ENCODE data around the gene CHRNA5.

Gene CHRNA5

DNA sequence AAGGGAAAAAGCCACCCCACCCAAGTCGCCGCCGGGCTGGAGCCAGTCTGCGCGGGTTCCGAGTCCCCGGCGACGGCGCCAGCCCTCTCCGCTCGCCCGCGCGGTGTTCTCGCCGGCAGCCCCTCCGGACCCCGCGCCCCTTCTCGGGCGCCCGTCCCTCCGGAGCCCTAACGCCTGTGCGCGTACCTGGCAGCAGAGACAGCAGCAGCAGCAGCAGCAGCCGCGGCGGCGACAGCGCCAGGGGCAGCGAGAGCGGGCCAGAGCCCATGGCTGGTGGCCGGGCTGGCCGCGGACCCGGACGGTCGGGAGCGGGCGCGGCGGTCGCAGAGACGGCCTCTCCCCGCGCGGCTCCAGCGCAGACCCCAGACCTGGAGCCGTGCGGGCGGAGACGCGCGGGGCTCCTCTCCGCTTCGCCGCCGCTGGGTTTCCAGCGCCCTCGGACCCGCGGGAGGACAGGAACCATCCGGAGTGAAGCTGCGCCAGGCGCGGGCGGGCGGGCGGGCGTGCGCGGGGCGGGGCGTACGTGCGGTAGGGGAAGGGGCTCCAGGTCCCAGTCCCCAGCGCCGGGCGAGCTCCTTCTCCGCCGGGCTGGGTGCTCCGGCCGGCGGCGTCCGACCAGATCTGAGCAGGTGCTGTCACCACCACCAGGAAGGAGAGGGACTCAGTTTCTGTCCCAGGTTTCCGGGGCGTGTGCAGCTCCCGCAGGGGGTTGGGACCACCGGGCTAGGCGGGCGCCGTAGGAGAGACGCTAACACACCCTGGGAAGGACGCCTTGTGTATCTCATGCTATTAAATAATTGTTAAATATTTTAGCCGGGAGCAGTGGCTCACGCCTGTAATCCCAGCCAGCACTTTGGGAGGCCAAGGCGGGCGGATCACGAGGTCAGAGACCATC lies 55.5 kb downstream of the CHRNA5 start, which contains the start of gene CHRNA3:
TSS of gene CHRNA3 (minus strand) at position 470 of the 895 bp plus-strand sequence. CDS start at position 268, 202 bp downstream.
- DNase-seq = no peak

DNA sequence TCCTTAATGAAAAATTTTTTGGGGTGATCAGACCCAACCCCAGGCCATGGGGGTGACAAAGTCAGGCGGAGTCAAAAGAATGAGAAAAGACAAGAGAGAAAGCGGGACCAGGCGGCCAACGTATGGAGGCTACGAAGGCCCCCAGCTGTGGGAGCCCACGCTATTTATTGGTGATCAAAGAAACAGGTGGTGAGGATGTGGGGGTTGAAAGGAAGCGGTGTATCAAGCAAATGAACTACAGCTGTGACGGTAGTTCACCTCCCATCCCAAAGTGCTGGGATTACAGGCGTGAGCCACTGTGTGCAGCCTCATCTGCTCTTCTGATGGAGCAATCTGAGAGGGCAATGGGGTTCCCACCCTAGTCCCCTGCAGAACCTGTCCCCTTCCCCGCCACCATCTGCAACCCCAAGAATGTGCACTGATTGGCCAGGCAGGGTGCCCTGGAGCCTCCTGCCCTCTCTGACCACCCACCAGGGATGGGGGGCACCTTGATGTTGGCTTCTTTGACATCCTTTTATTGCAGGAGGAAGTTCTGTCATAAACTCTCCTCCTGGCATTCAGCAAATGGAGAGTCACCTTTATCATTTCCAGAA lies 56.6 kb downstream of the CHRNA5 start:
- no peak for DNase-seq

DNA sequence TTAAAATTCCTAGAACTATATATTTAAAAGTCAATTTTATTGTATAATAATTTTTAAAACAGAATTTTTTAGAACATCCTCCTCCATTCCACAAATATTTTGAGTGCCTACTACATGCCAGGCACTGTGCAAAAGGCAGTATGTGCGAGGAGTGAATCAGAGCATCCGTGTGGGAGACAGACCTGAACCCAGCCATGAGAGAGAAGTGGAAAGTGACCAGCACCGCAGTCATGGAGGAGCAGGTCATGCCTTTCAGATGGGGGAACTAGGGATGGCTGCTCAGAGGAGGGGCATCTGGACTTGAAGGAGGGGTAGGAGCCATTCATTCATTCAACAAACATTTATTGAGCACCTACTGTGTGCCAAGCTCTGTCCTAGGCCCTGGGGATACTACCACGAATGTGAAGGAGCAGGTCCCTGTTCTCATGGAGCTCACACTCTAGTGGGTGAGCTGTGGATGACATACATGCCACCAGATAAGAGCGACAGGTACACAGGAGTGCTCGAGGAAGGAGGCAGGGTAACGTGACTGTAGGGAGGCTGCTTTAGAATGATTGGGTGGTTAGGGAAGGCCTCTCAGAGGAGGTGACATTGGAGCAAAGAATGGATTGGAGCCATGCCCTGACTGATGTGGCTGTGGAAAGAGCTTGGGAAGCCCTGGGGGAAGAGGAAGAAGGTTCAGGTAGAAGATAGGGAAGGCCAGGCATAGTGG lies 58.6 kb downstream of the CHRNA5 start:
- no peak for DNase-seq

DNA sequence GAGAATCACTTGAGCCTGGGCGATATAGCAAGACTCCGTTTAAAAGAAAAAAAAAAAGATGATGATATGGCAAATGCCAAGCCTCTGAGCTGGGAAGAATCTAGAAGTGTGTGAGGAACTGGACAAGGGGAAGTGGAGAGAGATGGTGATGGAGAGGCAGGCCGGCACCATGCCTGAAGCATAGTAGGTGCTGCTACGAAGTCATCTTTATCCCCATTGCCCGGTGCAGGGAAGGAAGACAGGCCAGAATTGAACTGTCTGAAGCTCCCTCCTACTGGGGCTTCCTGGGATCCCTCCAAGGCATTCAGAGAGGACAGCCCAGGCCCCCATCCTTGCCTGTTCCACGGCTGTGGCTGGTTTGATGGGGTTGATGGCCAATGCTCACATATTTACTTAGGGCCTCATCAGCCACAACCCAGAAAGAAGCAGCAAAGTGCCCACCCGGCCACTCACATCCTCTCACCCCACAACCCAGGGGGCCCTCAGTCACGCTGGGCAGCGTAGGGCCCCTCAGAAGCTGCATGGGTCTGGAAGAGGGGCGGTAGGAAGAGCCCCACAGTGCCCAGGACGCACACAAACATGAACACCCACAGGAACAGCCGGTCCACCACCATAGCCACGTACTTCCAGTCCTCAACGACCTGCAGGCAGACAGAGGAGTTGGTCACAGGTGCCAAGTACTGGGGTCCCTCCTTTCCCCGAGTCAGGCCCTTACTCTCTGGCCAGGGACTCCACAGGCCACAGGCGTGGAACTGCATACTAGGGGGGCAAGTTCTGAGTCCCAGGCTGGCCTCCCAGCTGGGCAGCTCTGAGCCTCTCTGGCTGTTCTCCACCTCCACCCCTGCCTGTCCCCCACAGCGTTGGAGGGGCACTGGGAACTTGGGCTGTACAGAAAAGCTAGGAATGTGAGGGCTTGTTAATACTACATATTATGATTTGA lies 59.6 kb downstream of the CHRNA5 start:
- DNase-seq = no peak

DNA sequence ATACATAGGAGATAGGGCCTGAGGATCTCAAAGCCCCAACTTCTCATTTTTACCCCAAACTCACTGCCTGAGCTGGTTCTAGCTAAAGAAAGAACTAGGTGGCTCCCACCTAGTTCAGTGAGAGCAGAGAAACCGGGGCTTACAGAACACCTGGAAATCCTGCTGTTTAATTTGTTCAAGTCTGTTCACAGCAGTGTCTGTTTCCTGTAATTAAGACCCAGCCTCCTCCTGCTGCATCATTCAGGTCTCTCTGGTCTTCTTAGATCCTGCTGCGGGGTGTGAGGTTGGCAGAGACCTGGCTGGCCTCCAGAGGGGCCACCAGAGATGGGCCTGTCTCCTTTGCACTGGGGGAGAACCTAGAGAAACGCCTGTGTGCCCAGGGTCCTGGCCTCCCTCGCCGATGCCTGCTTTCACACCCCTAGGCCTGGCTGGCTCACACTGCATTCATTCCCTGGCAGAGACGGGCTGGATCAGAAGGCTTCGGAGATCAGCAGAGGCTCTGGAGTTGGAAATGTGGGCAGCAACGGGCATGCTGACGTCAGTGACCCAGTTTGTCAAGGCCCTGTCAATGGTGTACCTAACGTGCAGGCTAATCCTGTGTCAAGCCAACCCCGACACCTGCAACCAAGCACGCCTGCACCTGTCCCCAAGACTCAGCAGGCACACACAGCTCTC lies 60.4 kb downstream of the CHRNA5 start:
- no peak for DNase-seq

DNA sequence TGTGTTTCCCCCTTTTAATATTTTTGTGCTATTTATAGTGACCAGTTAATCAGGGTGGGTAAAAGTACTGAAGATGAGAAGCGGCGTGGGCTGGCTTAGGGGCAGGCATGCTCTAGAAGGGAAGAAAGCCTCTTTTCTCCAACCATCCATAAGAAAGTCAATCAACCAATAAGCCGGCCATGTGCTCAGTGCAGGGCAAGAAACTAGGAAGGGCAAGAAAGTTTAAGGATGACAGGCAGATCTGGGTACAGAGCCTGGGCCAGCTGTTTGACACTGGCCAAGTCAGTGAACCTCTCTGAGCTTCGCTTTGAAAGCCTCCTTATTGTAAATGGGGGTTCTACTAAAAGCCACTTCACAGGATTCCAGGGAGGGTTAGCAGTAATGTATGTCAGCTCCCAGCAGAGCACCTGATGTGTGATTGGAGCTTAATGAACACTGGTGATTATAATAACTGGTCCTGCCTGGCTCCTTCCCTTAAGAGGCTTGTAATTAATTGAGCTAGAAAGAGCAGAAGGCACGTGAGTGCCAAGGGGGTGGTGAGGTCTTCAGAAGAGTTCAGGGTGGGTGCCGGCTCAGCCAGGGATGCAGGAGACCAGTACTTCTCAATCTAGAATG lies 61.2 kb downstream of the CHRNA5 start:
- peak; percentile 47 for DNase-seq

DNA sequence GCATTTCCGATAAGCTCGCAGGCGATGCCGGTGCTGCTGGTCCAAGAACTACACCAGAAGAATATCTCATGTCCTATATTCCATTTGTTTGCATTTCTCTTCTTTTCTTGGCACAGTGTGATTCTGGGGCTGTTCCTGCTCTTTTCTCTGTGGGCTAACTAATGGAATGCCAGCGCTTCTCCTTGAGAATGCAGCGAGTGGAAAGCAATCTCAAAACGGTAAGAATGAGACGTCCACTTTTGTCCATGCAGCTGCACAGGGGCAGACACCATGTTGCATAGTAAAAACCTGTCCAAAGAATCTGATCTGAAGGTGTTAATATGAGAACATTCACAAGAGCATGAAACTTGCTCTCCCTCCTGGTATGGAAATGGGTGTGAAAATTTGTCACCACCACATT lies 62.0 kb downstream of the CHRNA5 start:
- DNase-seq = no peak

DNA sequence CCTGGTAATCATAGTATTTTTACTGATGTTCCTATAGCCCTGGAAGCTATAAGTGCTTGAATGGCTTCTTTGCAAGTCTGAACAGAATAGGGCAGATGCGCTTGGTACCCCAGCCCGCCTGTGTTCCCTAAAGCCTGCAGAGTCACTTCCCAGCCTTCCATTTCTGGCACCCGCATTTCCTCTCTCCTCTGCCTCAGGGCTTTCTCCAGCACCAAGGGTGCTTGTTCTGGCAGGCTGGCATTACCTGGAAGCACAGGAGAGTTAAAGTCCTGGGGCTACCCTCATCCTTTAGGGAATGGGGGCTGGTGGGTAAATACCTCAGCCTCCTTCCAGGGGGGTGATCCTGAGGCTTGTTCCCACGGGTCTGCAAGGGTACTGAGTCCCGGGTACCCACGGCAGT lies 62.9 kb downstream of the CHRNA5 start:
- DNase-seq = no peak

DNA sequence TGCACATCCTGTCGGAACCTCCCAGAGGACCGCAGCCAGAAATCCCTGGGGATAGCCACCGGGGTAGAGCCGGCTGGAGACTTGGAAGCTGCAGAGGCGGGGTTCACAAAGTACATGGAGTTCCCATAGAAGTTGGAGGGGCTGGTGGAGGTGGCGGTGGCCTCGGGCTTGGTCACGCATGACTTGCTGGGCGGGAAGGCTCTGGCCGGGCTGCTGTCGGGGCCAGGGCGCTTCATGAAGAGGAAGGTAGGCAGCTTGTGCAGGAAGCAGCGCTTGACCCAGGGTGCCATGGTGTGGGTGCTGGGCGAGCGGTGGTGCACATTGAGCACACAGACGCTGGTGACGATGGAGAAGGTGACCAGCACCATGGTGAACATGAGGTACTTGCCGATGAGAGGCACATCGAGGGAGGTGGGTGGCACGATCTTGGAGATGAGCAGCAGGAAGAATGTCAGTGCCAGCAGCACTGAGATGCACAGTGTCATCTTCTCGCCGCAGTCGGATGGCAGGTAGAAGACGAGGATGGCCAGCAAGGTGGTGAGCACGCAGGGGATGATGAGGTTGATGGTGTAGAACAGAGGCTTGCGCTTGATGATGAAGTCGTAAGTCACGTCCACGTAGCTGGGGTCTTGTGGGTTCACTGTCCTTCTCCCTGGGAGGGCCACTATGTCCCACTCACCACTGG lies 63.9 kb downstream of the CHRNA5 start:
- no peak for DNase-seq

DNA sequence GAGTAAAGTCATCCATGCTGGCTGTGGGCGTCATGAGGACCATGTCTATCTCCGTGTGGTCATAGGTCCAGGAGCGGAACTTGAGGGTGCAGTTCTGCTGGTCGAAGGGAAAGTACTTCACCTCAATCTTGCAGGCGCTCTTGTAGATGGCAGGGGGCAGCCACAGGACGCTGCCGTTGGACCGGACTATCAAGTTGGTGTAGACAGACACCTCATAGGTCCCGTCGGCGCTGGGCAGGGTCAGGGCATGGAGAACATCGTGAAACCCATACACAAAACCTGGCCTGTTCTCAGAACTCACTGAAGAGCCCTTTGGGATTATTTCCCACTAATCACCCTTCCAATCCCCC lies 64.4 kb downstream of the CHRNA5 start:
- DNase-seq = no peak

DNA sequence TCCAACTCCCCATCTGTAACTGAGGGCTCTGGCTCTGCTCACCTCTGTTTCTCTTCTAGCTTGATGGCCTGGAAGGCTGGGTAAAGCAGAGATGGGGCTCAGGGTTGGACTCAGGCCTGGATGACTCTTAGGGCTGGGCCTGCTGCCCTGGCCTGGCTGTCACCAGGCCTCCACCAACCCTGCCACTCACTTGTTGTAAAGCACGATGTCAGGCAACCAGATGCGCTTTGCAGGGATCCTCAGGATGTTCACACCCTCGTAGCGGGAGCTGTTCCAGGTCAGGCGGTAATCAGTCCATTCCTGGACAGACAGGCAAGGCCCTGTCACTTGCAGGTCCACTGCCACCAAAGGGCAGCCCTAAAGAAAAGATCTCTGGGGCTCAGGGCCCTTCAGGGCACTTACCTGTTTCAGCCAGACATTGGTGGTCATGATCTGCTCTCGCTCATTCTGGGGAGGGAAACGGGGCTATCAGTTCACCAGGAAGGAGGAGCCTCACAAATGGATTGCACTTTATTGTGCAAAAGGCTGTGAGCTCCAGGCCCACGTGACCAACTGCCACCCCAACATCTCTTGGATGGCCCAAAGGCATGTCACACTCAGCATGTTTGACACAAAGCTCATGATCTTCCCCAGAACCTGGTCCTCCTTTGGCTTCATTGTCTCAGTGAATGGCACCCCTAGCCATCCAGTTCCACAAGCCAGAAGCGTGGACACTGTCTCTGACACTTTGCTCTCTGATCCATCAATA lies 65.7 kb downstream of the CHRNA5 start:
- DNase-seq = no peak

DNA sequence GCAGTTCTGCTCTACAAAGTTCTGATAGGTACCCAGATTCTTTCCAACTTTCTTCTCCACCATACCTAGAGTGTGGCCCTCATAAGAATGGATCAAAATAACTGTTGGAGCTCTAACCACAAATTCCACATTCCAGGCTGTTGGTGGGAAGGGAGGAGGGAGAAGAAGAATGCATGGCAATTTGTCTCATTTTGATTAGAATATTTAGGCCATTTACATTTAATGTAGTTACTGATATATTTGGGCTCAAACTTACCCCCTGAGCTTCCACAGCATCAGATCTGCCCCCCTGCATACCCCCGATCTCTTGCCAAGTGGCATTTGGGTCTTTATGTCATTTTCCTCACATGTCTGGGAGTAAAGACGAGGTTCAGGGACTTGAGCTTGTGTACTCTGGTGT lies 68.0 kb downstream of the CHRNA5 start:
- no peak for DNase-seq

DNA sequence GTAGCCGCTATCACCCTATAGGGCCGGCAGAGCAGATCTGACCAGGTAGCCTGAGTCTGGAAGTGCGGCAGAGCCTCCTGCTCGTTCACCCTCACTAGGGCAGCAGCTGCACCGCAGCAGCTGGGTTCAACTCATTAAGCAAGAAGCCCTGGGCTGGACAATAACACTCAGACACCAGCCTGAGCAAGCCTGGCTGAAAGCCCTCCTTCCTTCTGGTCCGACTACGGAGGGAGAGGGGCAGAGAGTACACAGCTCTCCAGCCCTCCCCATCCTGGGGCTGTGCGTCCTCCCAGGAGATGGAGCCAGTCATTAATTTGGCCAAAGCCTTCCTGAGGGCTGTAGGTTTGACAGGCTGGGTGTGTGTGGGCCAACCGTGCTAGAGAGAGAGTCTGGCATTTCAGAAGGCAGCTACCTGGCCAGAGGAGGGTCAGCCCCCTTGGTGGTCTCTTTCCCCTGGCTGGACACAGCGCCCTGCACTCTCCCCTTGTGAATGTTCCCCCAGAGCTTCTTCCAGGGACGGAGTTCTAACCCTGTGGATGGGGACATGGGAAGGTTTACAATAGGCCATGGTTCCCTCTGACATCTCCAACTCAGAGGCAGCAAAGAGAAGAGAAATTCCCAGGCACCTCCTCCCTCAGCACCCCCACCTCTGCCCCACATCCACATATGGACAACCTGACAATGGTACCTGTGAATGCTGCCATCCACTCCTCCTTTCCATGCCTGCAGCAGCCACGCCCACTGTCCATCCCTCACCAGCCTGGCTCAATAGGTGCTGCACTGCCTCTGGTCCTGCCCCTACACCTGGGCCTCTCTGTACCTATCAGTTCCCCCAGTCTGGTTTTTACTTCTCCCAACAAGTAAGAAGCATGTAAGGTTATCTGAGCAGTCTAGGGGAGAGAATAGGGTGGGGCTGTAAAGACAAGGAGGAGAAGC lies 69.2 kb downstream of the CHRNA5 start:
- no peak for DNase-seq

DNA sequence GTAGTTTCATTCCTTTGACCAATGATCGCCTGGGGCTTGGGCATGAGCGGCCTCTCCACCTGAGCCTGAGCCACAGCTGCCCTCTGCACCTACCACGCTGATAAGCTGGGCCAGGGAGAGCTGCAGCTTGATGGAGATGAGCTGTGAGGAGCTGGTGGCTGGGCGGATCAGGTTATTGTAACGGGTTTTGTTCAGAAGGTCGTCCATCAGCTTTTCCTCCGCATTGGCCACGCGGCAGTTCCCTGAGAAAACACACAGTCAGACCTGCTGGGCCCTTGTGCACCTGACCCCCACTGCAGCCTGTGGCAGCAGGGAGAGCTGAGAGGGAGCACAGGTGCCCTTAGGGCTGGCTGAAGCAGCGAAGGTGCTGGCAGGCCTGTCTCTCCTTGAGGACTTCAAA lies 70.0 kb downstream of the CHRNA5 start:
- no peak for DNase-seq

DNA sequence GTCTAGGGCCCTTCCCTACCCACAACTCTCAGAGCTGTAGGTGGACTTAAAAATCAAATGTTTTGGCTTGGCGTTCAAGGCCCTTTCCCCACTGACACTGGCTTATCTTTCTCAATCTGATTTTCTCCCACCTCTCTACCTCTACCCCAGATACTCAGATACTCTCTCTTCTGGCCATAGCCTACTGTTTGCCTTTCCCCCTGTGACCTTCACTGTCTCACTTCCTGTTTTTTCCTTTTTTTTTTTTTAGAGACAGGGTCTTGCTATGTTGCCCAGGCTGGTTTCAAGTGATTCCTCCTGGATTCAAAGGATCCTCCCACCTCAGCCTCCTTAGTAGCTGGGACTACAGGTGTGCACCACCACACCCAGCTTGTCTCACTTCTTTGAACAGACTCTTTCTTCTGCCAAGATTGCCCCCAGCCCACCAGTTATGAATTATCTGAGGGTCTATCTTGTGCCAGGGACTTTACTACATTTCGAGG lies 71.1 kb downstream of the CHRNA5 start:
- DNase-seq = no peak

DNA sequence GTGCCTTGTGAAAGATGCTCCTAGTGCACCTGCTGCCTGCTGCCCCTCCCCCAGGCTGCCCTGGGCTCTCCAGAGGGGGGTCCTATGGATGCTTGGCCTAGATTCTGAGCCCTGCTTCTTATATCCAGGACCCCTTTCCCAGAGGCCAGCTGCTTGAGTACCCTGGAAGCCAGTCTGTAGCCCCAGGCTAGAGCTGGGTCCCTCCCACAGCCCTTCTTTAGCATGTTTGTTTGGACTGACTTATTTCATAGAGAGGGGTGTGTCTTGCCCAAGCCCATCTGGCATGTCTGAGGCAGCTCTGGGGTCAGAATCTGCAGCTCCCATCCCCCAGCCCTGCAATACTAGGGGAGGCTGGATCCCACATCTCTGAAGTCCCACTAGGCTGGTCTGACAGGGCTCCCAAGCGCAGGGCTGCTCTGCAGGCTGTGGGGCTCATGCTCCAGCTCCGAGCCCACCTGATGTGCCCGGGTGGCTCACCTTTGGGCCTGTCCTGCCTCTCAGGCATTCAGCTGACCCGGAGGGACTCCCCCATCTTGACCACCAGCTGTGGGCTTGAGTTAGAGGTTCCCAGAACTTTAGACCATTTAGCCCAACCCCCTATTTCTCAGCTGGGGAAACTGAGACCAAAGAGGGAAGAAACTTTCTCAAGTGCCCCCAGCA lies 72.6 kb downstream of the CHRNA5 start:
- peak; percentile 93 for DNase-seq

DNA sequence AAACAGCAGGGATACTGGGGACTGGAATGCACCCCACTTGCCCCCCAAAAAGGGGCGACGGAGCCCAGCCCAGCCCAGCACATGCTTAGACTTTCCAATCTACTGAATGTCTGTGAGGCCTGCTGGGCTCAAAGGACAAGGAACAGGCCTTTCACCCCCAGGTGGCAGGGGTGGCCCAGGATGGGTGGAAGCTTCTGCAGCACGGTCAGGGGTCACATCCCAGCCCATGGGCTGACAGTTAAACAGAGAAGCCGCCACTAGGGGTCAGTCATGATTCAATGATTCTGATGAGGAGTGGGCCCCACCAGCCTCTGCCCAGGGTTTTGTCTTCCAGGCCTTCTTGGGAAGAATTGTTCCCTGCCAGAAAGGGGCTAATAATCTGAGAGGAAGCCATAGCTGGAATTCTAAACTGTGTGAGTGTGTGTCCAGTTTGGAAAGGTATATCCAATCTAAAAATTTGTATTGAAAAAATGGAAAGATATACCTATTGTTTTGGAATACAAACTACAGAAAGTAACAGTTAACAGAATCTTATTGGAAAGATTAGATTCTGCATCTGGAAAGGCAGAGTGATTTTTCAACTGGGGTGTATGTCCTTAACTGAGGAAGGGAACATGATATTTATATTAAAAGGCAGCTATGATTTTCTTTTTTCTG lies 73.5 kb downstream of the CHRNA5 start:
- peak; percentile 53 for DNase-seq

All from NCI-H524 treated with DMSO at 0.1 percent for 48 hours (cell line).